ENCODE measurements around the gene ATXN7. TPM values are rescaled to one million over a fixed set of nuclear protein-coding genes. Genes with fewer than 3 reads are reported as not detected.

The ATXN7 gene
- total RNA-seq, 1 donor from 2014 or later = 46.7 TPM

DNA sequence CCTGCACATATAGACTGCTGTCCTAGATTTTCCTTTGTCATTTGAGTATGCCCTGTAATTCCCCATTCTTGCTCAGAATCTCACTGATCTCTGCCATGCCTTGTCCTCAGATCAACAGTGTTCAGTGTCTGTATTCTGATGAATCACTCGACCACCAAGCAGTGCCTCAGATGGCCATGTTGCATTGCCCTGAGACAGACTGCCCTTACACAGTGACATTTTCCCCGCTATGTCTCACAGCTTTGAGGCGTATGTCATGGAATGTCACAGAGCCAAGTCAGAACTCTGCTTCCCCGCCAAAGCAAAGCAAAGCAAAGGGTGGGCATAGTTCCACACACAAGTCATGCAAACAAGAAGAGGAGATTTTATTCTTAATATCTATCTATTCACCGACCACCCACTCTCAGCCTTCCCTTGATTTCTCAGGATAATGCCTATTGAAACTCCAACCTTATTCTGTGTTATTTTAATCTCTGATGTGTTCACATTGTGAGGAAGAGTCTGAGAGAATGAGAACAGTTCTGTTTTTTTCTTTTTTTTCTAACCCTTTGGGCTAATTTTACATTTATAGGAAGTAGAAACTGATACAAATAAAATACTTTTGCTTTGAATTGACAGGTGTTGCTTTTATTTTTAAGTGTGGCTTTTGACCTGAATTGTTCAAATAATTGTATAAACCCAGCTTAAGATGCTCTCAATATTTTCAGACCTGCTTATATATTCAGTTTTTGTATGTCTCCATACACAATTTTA, 176.5 kb downstream of the ATXN7 start:
- ATAC-seq (ENCODE audit: low read depth) = no peak
- Mint-ChIP-seq H3K36me3 (ENCODE audit: low read depth) (no peaks in the 10 kb centered on the region), H3K9me3 (no peaks in the 10 kb centered on the region), H3K27me3 (no peaks in the 10 kb centered on the region), H3K4me3 (peak overlapping the region; percentile 53), H3K27ac (peak overlapping the region; percentile 79), H3K4me1 (peaks cover 30% of the 10 kb centered on the region)
- intact Hi-C loops (cut with micrococcal nuclease) = loop anchor here (10.0 kb wide), 1 partner anchor 185 kb away; the partner anchor contains the start of gene PRICKLE2
- no peak for DNase-seq
- CTCF ChIA-PET = no interaction called here
- TF ChIP-seq, protein P1, sequence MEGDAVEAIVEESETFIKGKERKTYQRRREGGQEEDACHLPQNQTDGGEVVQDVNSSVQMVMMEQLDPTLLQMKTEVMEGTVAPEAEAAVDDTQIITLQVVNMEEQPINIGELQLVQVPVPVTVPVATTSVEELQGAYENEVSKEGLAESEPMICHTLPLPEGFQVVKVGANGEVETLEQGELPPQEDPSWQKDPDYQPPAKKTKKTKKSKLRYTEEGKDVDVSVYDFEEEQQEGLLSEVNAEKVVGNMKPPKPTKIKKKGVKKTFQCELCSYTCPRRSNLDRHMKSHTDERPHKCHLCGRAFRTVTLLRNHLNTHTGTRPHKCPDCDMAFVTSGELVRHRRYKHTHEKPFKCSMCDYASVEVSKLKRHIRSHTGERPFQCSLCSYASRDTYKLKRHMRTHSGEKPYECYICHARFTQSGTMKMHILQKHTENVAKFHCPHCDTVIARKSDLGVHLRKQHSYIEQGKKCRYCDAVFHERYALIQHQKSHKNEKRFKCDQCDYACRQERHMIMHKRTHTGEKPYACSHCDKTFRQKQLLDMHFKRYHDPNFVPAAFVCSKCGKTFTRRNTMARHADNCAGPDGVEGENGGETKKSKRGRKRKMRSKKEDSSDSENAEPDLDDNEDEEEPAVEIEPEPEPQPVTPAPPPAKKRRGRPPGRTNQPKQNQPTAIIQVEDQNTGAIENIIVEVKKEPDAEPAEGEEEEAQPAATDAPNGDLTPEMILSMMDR (IDR thresholded peaks at IDR 0.05) = no peak
- POLR2A ChIA-PET = no interaction called here

GRCh38 chr3:64042952-64043351, 179.3 kb downstream of the ATXN7 start:
- intact Hi-C loops (cut with micrococcal nuclease) = no loop called here
- DNase-seq = no peak
- no peak for ATAC-seq (ENCODE audit: low read depth)
- TF ChIP-seq, protein P1 (IDR thresholded peaks at IDR 0.05) = no peak
- no peaks in the 10 kb centered on the region for H3K9me3 Mint-ChIP-seq
- ChIA-PET POLR2A (no interaction called here), CTCF (no interaction called here)
- H3K4me1 Mint-ChIP-seq = peaks cover 30% of the 10 kb centered on the region
- no peaks in the 10 kb centered on the region for H3K36me3 Mint-ChIP-seq (ENCODE audit: low read depth)
- no peak overlapping the region for H3K27ac Mint-ChIP-seq
- H3K4me3 Mint-ChIP-seq = no peak overlapping the region
- peaks cover 9% of the 10 kb centered on the region for H3K27me3 Mint-ChIP-seq

DNA sequence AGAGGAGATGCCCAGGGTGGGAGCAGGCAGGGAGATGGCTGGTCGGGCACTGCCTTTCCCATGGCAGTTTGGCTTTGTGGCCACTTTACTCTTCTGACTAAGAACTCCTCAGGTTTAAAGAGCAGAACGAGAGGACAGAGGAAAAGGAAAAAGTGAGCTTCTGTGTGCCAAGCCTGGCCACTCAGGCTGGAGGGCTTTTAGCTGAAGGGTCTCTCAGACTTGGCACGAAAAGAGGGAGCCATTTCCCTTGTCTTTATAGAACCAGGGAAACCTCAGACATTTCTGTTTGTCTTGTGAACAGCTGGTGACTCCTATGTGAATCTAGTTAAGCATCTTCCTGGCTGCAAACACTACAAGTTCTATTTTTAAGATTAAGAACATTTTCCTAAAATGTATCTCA, 182.9 kb downstream of the ATXN7 start:
- H3K9me3 Mint-ChIP-seq = no peaks in the 10 kb centered on the region
- peaks cover 4% of the 10 kb centered on the region for H3K4me1 Mint-ChIP-seq
- intact Hi-C loops (cut with micrococcal nuclease) = no loop called here
- TF ChIP-seq, protein P1 (IDR thresholded peaks at IDR 0.05) = no peak
- CTCF ChIA-PET = no interaction called here
- peaks cover 11% of the 10 kb centered on the region for H3K27me3 Mint-ChIP-seq
- POLR2A ChIA-PET = no interaction called here
- H3K4me3 Mint-ChIP-seq = no peak overlapping the region
- DNase-seq = no peak
- no peak for ATAC-seq (ENCODE audit: low read depth)
- H3K27ac Mint-ChIP-seq = no peak overlapping the region
- no peaks in the 10 kb centered on the region for H3K36me3 Mint-ChIP-seq (ENCODE audit: low read depth)

DNA sequence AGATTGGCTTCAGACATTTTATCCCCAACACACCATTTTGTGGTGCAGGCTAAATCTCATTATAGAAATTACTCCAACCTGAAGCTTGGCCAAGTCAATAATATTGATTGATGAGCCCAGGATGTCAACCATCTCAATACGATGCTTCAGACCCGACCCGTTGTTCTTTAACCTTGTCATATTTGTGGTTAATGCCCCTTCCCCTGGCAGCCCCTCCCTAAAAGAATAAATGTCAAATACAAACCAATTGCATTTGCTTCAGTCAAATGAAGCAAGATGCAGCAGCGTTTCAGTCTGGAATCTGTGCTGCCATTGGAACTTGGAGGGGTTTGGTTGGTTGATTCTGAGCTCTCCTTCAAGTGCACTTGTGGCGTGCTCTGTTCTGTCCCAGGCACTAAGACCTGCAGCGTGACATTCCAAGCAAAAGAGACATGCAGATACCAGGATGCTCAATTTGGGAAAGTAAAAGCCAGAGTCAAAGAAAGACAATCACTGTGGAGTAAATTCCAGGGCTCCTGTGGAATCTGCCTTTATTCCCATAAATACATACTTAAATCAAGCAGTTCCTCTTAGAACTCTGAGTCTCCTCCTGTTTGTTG, 183.4 kb downstream of the ATXN7 start:
- Mint-ChIP-seq H3K9me3 (no peaks in the 10 kb centered on the region), H3K27ac (no peak overlapping the region), H3K4me1 (peaks cover 4% of the 10 kb centered on the region), H3K36me3 (ENCODE audit: low read depth) (no peaks in the 10 kb centered on the region), H3K27me3 (peaks cover 11% of the 10 kb centered on the region), H3K4me3 (no peak overlapping the region)
- TF ChIP-seq, protein P1 (IDR thresholded peaks at IDR 0.05) = no peak
- ChIA-PET CTCF (no interaction called here), POLR2A (no interaction called here)
- DNase-seq (no peak), ATAC-seq (ENCODE audit: low read depth) (no peak)
- intact Hi-C loops (cut with micrococcal nuclease) = no loop called here

DNA sequence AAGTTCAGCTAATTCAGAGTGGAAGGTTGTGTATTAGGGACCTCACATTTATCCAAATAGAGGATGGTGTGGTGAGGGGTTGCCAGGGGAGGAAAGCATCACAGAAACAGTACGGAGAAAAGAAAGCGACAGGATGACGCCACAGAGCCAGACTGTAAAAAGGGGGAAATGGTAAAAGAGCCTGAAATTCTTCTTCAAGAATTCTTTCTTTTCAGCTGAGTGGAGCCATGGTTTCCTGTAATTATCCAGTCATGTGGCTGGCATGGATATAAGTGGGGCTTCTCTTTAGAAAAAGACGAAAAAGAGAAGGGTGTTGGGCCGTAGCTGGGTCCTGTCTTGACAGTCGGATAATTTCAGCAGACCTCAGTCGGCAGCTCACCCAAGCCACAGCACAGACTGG, 184.1 kb downstream of the ATXN7 start:
- ChIA-PET CTCF (no interaction called here), POLR2A (no interaction called here)

More for the DNA sequence above, 184.1 kb downstream of the ATXN7 start:
- peaks cover 11% of the 10 kb centered on the region for H3K27me3 Mint-ChIP-seq
- intact Hi-C loops (cut with micrococcal nuclease) = no loop called here
- H3K36me3 Mint-ChIP-seq (ENCODE audit: low read depth) = no peaks in the 10 kb centered on the region
- H3K4me3 Mint-ChIP-seq = no peak overlapping the region
- peaks cover 4% of the 10 kb centered on the region for H3K4me1 Mint-ChIP-seq
- DNase-seq (no peak), ATAC-seq (ENCODE audit: low read depth) (no peak)
- H3K9me3 Mint-ChIP-seq = no peaks in the 10 kb centered on the region
- H3K27ac Mint-ChIP-seq = no peak overlapping the region
- TF ChIP-seq, protein P1 (IDR thresholded peaks at IDR 0.05) = no peak
